OCI-LY1 (cell line): ENCODE data around the gene CRTAC1.

Source experiments
- H2AFZ ChIP-seq: fragments of 200-600 bp; sonication (generic), shearing (Covaris generic); 2 replicates; pipeline ENCODE4 v1.6.0; 2014; ENCODE audit warnings: antibody characterized with exemption, mild to moderate bottlenecking, low read length
- H3F3A ChIP-seq: fragments of 200-600 bp; sonication (generic), shearing (Covaris generic); 2 replicates; pipeline ENCODE4 v1.6.0; 2014; ENCODE audit warnings: mild to moderate bottlenecking, antibody characterized with exemption, low read length, moderate library complexity; ENCODE audit not compliant: insufficient read depth
- H3K27ac ChIP-seq: fragments of 200-600 bp; sonication (generic); 2 replicates; pipeline ENCODE4 v1.5.1; 2014; ENCODE audit warnings: low read length, mixed run types, mild to moderate bottlenecking, low read depth; ENCODE audit not compliant: poor library complexity, severe bottlenecking
- H3K27me3 ChIP-seq: fragments of 200-600 bp; sonication (generic); 2 replicates; pipeline ENCODE4 v1.6.0; 2014; ENCODE audit warnings: antibody characterized with exemption, mild to moderate bottlenecking, low read length, moderate library complexity; ENCODE audit not compliant: insufficient read depth
- H3K36me3 ChIP-seq: fragments of 200-600 bp; sonication (generic); 2 replicates; pipeline ENCODE4 v1.6.1; 2014; ENCODE audit warnings: mild to moderate bottlenecking, antibody characterized with exemption, low read length, moderate library complexity, mixed read lengths; ENCODE audit not compliant: insufficient read depth
- H3K4me1 ChIP-seq: fragments of 200-600 bp; sonication (generic); 2 replicates; pipeline ENCODE4 v1.5.1; 2014; ENCODE audit warnings: mild to moderate bottlenecking, low read length, moderate library complexity; ENCODE audit not compliant: insufficient read depth, severe bottlenecking
- H3K4me2 ChIP-seq: fragments of 200-600 bp; sonication (generic), shearing (Covaris generic); 2 replicates; pipeline ENCODE4 v1.6.1; 2014; ENCODE audit warnings: low read length
- H3K4me3 ChIP-seq: fragments of 200-600 bp; sonication (generic); 2 replicates; pipeline ENCODE4 v1.5.1; 2014; ENCODE audit warnings: low read length, low read depth, mild to moderate bottlenecking, mixed read lengths; ENCODE audit not compliant: poor library complexity, severe bottlenecking
- H3K79me2 ChIP-seq: fragments of 200-600 bp; shearing (Covaris generic); 2 replicates; pipeline ENCODE4 v1.6.1; 2016; ENCODE audit warnings: mixed run types, low read length, mixed read lengths; ENCODE audit not compliant: insufficient read depth
- H3K9ac ChIP-seq: fragments of 200-600 bp; sonication (generic), shearing (Covaris generic); 2 replicates; pipeline ENCODE4 v1.6.1; 2014; ENCODE audit warnings: mild to moderate bottlenecking, low read length, mixed read lengths
- H3K9me2 ChIP-seq: fragments of 200-600 bp; sonication (generic), shearing (Covaris generic); 2 replicates; pipeline ENCODE4 v1.6.1; 2014; ENCODE audit warnings: low read depth, mild to moderate bottlenecking, low read length, mixed read lengths
- H3K9me3 ChIP-seq: fragments of 200-600 bp; shearing (Covaris generic); 2 replicates; pipeline ENCODE4 v1.6.1; 2014; ENCODE audit warnings: low read length, mixed read lengths
- H4K20me1 ChIP-seq: fragments of 200-600 bp; sonication (generic), shearing (Covaris generic); 2 replicates; pipeline ENCODE4 v1.6.0; 2016; ENCODE audit warnings: mild to moderate bottlenecking, low read length; ENCODE audit not compliant: insufficient read depth
- CTCF ChIP-seq: fragments of 200-600 bp; sonication (generic), shearing (Covaris generic); IDR thresholded peaks from 2 replicates; pipeline ENCODE4 v1.5.1; 2017; ENCODE audit warnings: mild to moderate bottlenecking, antibody characterized with exemption, low read length, moderate library complexity, mixed read lengths
- EZH2 ChIP-seq: fragments of 200-600 bp; sonication (generic), shearing (Covaris generic); IDR thresholded peaks from 2 replicates; pipeline ENCODE4 v1.8.0; 2017; ENCODE audit warnings: borderline replicate concordance, mixed run types, mild to moderate bottlenecking, antibody characterized with exemption, low read length, moderate library complexity, mixed read lengths

Gene CRTAC1

GRCh38 chr10:98028168-98028770, 2.2 kb downstream of the CRTAC1 start:
- Histone ChIP-seq H3K79me2 (no peaks in the 10 kb centered on the region), H3K9me3 (no peaks in the 10 kb centered on the region), H3K9ac (no peak overlapping the region), H3K27me3 (no peaks in the 10 kb centered on the region), H3K4me2 (no peak overlapping the region), H3K4me1 (no peaks in the 10 kb centered on the region), H2AFZ (no peak overlapping the region), H3K36me3 (no peaks in the 10 kb centered on the region), H3K9me2 (no peaks in the 10 kb centered on the region), H4K20me1 (no peaks in the 10 kb centered on the region), H3K4me3 (no peak overlapping the region), H3K27ac (no peak overlapping the region), H3F3A (no peaks in the 10 kb centered on the region)
- TF ChIP-seq EZH2 (no peak), CTCF (peak; percentile 68)

DNA sequence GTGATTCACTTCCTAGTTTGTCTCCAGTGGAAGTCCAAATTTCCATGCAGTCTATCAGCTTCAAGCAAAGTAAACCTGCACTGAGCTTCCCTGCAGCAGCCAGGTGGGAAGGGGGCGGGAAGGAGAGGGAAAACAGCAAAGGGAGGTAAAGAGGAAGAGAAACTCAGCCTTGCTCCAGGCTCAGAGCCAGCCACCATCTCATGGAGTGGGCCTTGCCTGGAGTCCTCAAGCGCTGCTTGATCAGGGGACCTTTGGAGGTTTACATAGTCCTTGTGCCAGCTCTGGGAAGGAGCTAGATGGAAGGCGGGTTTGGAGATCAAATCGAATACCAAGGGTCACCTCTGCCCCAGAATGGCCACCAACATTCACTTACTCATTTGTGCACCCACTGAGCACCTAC, 7.4 kb downstream of the CRTAC1 start:
- H3K27me3 ChIP-seq: no peaks in the 10 kb centered on the region
- H3K4me2 ChIP-seq: no peak overlapping the region
- H4K20me1 ChIP-seq: no peaks in the 10 kb centered on the region
- H3K4me1 ChIP-seq: no peaks in the 10 kb centered on the region
- no peaks in the 10 kb centered on the region for H3K9me3 ChIP-seq
- H3K9me2 ChIP-seq: no peaks in the 10 kb centered on the region
- H2AFZ ChIP-seq: no peak overlapping the region
- no peaks in the 10 kb centered on the region for H3K79me2 ChIP-seq
- no peak overlapping the region for H3K27ac ChIP-seq
- no peaks in the 10 kb centered on the region for H3K36me3 ChIP-seq
- TF ChIP-seq EZH2 (no peak), CTCF (no peak)
- H3K9ac ChIP-seq: no peak overlapping the region
- H3F3A ChIP-seq: no peaks in the 10 kb centered on the region
- no peak overlapping the region for H3K4me3 ChIP-seq

DNA sequence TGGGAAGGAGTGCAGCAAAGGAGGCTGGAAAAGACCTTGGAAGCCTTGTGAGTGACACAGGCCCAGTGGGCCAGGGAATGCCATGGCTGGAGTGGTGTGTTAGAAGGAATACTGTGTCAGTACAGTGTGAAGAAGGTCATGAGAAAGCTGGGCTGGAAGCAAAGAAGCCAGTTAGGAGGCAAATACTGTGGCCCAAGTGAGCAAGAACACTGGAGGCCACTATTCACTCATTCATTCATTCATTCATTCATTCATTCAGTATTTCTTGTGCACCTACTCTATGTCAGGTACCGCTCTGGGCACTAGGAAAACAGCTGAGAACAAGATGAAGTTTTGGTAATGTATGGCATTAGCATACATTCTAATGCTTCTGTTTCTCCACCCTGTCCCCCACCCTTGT, 9.6 kb downstream of the CRTAC1 start:
- no peaks in the 10 kb centered on the region for H3K9me3 ChIP-seq
- H3F3A ChIP-seq: no peaks in the 10 kb centered on the region
- H3K27me3 ChIP-seq: no peaks in the 10 kb centered on the region
- no peak overlapping the region for H2AFZ ChIP-seq
- TF ChIP-seq CTCF (no peak), EZH2 (no peak)
- H4K20me1 ChIP-seq: no peaks in the 10 kb centered on the region
- no peaks in the 10 kb centered on the region for H3K9me2 ChIP-seq
- H3K79me2 ChIP-seq: no peaks in the 10 kb centered on the region
- no peak overlapping the region for H3K4me2 ChIP-seq
- no peak overlapping the region for H3K9ac ChIP-seq
- H3K4me3 ChIP-seq: no peak overlapping the region
- no peaks in the 10 kb centered on the region for H3K4me1 ChIP-seq
- no peak overlapping the region for H3K27ac ChIP-seq
- H3K36me3 ChIP-seq: no peaks in the 10 kb centered on the region
